Progenitor cell of endocrine pancreas (in vitro differentiated cells): ENCODE data around the gene ST6GALNAC4. TPM values are rescaled to one million over a fixed set of nuclear protein-coding genes. Genes with fewer than 3 reads are reported as not detected.

Source experiments
- DNase-seq: peaks from one replicate; pipeline ENCODE4 v3.0.0; 2021; ENCODE audit warnings: low spot score; ENCODE audit not compliant: unreplicated experiment
- H3K27ac Mint-ChIP-seq: 2 replicates; pipeline ENCODE4 v1.8.0; 2021; ENCODE audit warnings: mild to moderate bottlenecking, moderate library complexity, mixed read lengths
- H3K27me3 Mint-ChIP-seq: 2 replicates; pipeline ENCODE4 v1.8.0; 2021; ENCODE audit warnings: mixed read lengths
- H3K36me3 Mint-ChIP-seq: 2 replicates; pipeline ENCODE4 v1.8.0; 2022; ENCODE audit warnings: mixed read lengths; ENCODE audit not compliant: insufficient read depth
- H3K4me1 Mint-ChIP-seq: 2 replicates; pipeline ENCODE4 v1.8.0; 2021; ENCODE audit warnings: low read depth, mixed read lengths
- H3K4me3 Mint-ChIP-seq: 2 replicates; pipeline ENCODE4 v1.8.0; 2021; ENCODE audit warnings: low read depth, mild to moderate bottlenecking, moderate library complexity, mixed read lengths
- H3K9me3 Mint-ChIP-seq: 2 replicates; pipeline ENCODE4 v1.8.0; 2021; ENCODE audit warnings: low read depth, mixed read lengths
- CTCF ChIP-seq: fragments of 200-600 bp; sonication (generic); IDR thresholded peaks from one replicate; pipeline ENCODE4 v1.5.0; 2021; ENCODE audit warnings: antibody characterized with exemption, mild to moderate bottlenecking; ENCODE audit not compliant: unreplicated experiment
- total RNA-seq: library from RNA; stranded (reverse); gene quantifications from 2 replicates; pipeline ENCODE4 v1.2.1, GENCODE V29; 2021

ST6GALNAC4 gene
- total RNA-seq, 1 donor from 2014 or later: 7.7 TPM

- H3K36me3 Mint-ChIP-seq: peaks cover 4% of the 10 kb centered on the region
- H3K27ac Mint-ChIP-seq: no peak overlapping the region
- no peaks in the 10 kb centered on the region for H3K27me3 Mint-ChIP-seq
- no peaks in the 10 kb centered on the region for H3K9me3 Mint-ChIP-seq
- no peak for TF ChIP-seq CTCF
- peaks cover 2% of the 10 kb centered on the region for H3K4me1 Mint-ChIP-seq
- DNase-seq: no peak
- H3K4me3 Mint-ChIP-seq: no peak overlapping the region
Measured at GRCh38 chr9:127873886-127874285, 43.0 kb downstream of the ST6GALNAC4 start.

- H3K9me3 Mint-ChIP-seq: no peaks in the 10 kb centered on the region
- H3K27me3 Mint-ChIP-seq: no peaks in the 10 kb centered on the region
- H3K4me3 Mint-ChIP-seq: no peak overlapping the region
- no peak for TF ChIP-seq CTCF
- H3K27ac Mint-ChIP-seq: no peak overlapping the region
- DNase-seq: no peak
- H3K36me3 Mint-ChIP-seq: peaks cover 4% of the 10 kb centered on the region
- H3K4me1 Mint-ChIP-seq: peaks cover 2% of the 10 kb centered on the region
Measured at GRCh38 chr9:127873223-127873691, 43.6 kb downstream of the ST6GALNAC4 start.

GRCh38 chr9:127872369-127873222 lies 44.2 kb downstream of the ST6GALNAC4 start:
- peaks cover 4% of the 10 kb centered on the region for H3K36me3 Mint-ChIP-seq
- no peak overlapping the region for H3K27ac Mint-ChIP-seq
- no peak overlapping the region for H3K4me3 Mint-ChIP-seq
- DNase-seq: no peak
- H3K27me3 Mint-ChIP-seq: no peaks in the 10 kb centered on the region
- no peak for TF ChIP-seq CTCF
- peaks cover 2% of the 10 kb centered on the region for H3K4me1 Mint-ChIP-seq
- H3K9me3 Mint-ChIP-seq: no peaks in the 10 kb centered on the region

- Mint-ChIP-seq H3K4me3 (no peak overlapping the region), H3K27me3 (no peaks in the 10 kb centered on the region), H3K36me3 (peaks cover 4% of the 10 kb centered on the region), H3K27ac (no peak overlapping the region), H3K9me3 (no peaks in the 10 kb centered on the region), H3K4me1 (peaks cover 2% of the 10 kb centered on the region)
- no peak for TF ChIP-seq CTCF
- no peak for DNase-seq
Measured at GRCh38 chr9:127871531-127871930, 45.3 kb downstream of the ST6GALNAC4 start.

GRCh38 chr9:127870887-127871286 lies 46.0 kb downstream of the ST6GALNAC4 start:
- H3K27ac Mint-ChIP-seq: no peak overlapping the region
- H3K27me3 Mint-ChIP-seq: no peaks in the 10 kb centered on the region
- no peaks in the 10 kb centered on the region for H3K9me3 Mint-ChIP-seq
- peaks cover 2% of the 10 kb centered on the region for H3K4me1 Mint-ChIP-seq
- no peak for TF ChIP-seq CTCF
- peaks cover 4% of the 10 kb centered on the region for H3K36me3 Mint-ChIP-seq
- H3K4me3 Mint-ChIP-seq: no peak overlapping the region
- DNase-seq: no peak
